H1 (cell line): ENCODE results near the gene IDE. TPM values are rescaled to one million over a fixed set of nuclear protein-coding genes. Genes with fewer than 3 reads are reported as not detected.

ENCODE experiments used
- CTCF ChIA-PET: fragments of 300-600 bp; sonication (Branson Sonifier 250); formaldehyde crosslinking; loops from one replicate; lab custom pipeline; 2021; ENCODE audit not compliant: partially characterized antibody; lab: Charles Lee
- POLR2A ChIA-PET: fragments of 300-600 bp; sonication (Branson Sonifier 250); formaldehyde crosslinking; loops from one replicate; lab custom pipeline; 2021; ENCODE audit warnings: inconsistent platforms; ENCODE audit not compliant: partially characterized antibody; lab: Charles Lee
- DNase-seq, 2 experiments: peaks; one replicate each; pipeline versions ENCODE4 v3.0.0 to v3.0.0-alpha.2; 2010 to 2022; ENCODE audit warnings: low spot score in 2 of 2, low read depth in 1 of 2, mixed read lengths in 1 of 2
- FAIRE-seq: peaks from 2 replicates; lab custom pipeline; 2011; peaks lifted over from hg19 to GRCh38; lab: Jason Lieb, UNC
- H2AFZ ChIP-seq: 2 replicates; pipeline ENCODE4 v1.8.1; 2012; ENCODE audit warnings: low read length, inconsistent platforms
- H2AK5ac ChIP-seq: 2 replicates; pipeline ENCODE4 v1.6.1; 2013; ENCODE audit warnings: low read depth, low read length
- H2BK120ac ChIP-seq: replicated peaks from 2 replicates; pipeline ENCODE3; 2013; ENCODE audit warnings: low read depth, low read length, inconsistent platforms
- H2BK12ac ChIP-seq: 2 replicates; pipeline ENCODE4 v1.6.1; 2013; ENCODE audit warnings: low read depth, low read length
- H2BK15ac ChIP-seq: 2 replicates; pipeline ENCODE4 v1.6.1; 2013; ENCODE audit warnings: low read length
- H2BK20ac ChIP-seq: 2 replicates; pipeline ENCODE4 v1.6.1; 2013; ENCODE audit warnings: low read length
- H2BK5ac ChIP-seq: 2 replicates; pipeline ENCODE4 v1.6.1; 2013; ENCODE audit warnings: low read depth, low read length
- H3K14ac ChIP-seq: 2 replicates; pipeline ENCODE4 v1.6.1; 2013; ENCODE audit warnings: inconsistent platforms; ENCODE audit not compliant: insufficient read length
- H3K18ac ChIP-seq: 2 replicates; pipeline ENCODE4 v1.6.1; 2013; ENCODE audit warnings: low read length; ENCODE audit errors: extremely low read depth
- H3K23ac ChIP-seq: 2 replicates; pipeline ENCODE4 v1.6.1; 2013; ENCODE audit warnings: inconsistent platforms; ENCODE audit not compliant: insufficient read length
- H3K23me2 ChIP-seq: 2 replicates; pipeline ENCODE4 v1.6.1; 2013; ENCODE audit warnings: low read depth, low read length
- H3K27ac ChIP-seq: 2 replicates; pipeline ENCODE4 v1.6.1; 2011; ENCODE audit warnings: low read depth, low read length, inconsistent platforms
- H3K27me3 ChIP-seq, 4 experiments: replicated peaks in 1 of 4; 1 replicate in 1 of 4; 2 replicates in 3 of 4; pipeline versions ENCODE4 v1.6.1 to v1.8.1; 2011 to 2013; ENCODE audit warnings: low read length in 3 of 4, mild to moderate bottlenecking in 3 of 4, inconsistent platforms in 2 of 4, mixed read lengths in 2 of 4, moderate library complexity in 1 of 4; ENCODE audit not compliant: control insufficient read depth in 3 of 4, insufficient read depth in 3 of 4; ENCODE audit errors: extremely low read depth in 1 of 4
- H3K36me3 ChIP-seq, 4 experiments: 2 replicates each; pipeline versions ENCODE4 v1.6.1 to v1.8.1; 2011 to 2013; ENCODE audit warnings: mild to moderate bottlenecking in 4 of 4, low read length in 3 of 4, moderate library complexity in 2 of 4, control low read depth in 1 of 4, inconsistent platforms in 1 of 4; ENCODE audit not compliant: insufficient read depth in 4 of 4, control insufficient read depth in 2 of 4
- H3K4ac ChIP-seq: replicated peaks from 2 replicates; pipeline ENCODE3; 2013; ENCODE audit warnings: low read length, low read depth, mixed read lengths, inconsistent platforms; ENCODE audit not compliant: insufficient read length
- H3K4me1 ChIP-seq, 4 experiments: replicated peaks in 1 of 4; 1 replicate in 1 of 4; 2 replicates in 3 of 4; pipeline versions ENCODE4 v1.6.1 to v1.8.1; 2011 to 2013; ENCODE audit warnings: low read length in 3 of 4, inconsistent platforms in 2 of 4, mixed read lengths in 1 of 4; ENCODE audit not compliant: insufficient read depth in 4 of 4, control insufficient read depth in 3 of 4
- H3K4me2 ChIP-seq, 2 experiments: 2 replicates each; pipeline versions ENCODE4 v1.6.1 to v1.8.1; 2011 to 2013; ENCODE audit warnings: low read depth in 2 of 2, low read length in 2 of 2, control low read depth in 1 of 2, inconsistent platforms in 1 of 2, mild to moderate bottlenecking in 1 of 2; ENCODE audit not compliant: insufficient read depth in 1 of 2
- H3K4me3 ChIP-seq, 4 experiments: fragments of 200-600, 300-600 bp in 1 of 4; sonication (generic), shearing (Covaris generic), sonication (Bioruptor Twin) in 1 of 4; 2 replicates each; pipeline versions ENCODE4 v1.5.1 to v1.8.1; 2011 to 2016; ENCODE audit warnings: low read length in 4 of 4, low read depth in 3 of 4, control low read depth in 2 of 4, inconsistent platforms in 2 of 4, mild to moderate bottlenecking in 2 of 4, mixed read lengths in 1 of 4, moderate library complexity in 1 of 4; ENCODE audit not compliant: insufficient read depth in 2 of 4; ENCODE audit errors: extremely low read depth in 1 of 4
- H3K56ac ChIP-seq: replicated peaks from 2 replicates; pipeline ENCODE3; 2013; ENCODE audit warnings: low read depth, mild to moderate bottlenecking, mixed read lengths, low read length, inconsistent platforms; ENCODE audit not compliant: insufficient read length
- H3K79me1 ChIP-seq: 2 replicates; pipeline ENCODE4 v1.6.1; 2013; ENCODE audit warnings: low read depth, low read length, control low read depth
- H3K79me2 ChIP-seq, 2 experiments: 2 replicates each; pipeline versions ENCODE4 v1.6.1 to v1.8.1; 2012 to 2013; ENCODE audit warnings: low read length in 2 of 2, mild to moderate bottlenecking in 2 of 2, inconsistent platforms in 1 of 2; ENCODE audit not compliant: insufficient read depth in 2 of 2, control insufficient read depth in 1 of 2
- H3K9ac ChIP-seq, 4 experiments: replicated peaks in 1 of 4; 1 replicate in 1 of 4; 2 replicates in 3 of 4; pipeline versions ENCODE4 v1.6.1 to v1.8.1; 2011 to 2013; ENCODE audit warnings: low read depth in 3 of 4, low read length in 3 of 4, control low read depth in 2 of 4, mild to moderate bottlenecking in 2 of 4, moderate library complexity in 2 of 4, inconsistent platforms in 1 of 4; ENCODE audit errors: extremely low read depth in 1 of 4
- H3K9me3 ChIP-seq, 2 experiments: 2 replicates each; pipeline versions ENCODE4 v1.6.1 to v1.8.1; 2012 to 2013; ENCODE audit warnings: mild to moderate bottlenecking in 2 of 2, moderate library complexity in 2 of 2, control low read depth in 1 of 2, inconsistent platforms in 1 of 2, low read depth in 1 of 2, low read length in 1 of 2, mixed read lengths in 1 of 2; ENCODE audit not compliant: insufficient read depth in 2 of 2
- H4K20me1 ChIP-seq, 2 experiments: replicated peaks in 1 of 2; 2 replicates each; pipeline versions ENCODE3 to v1.8.1; 2011 to 2013; ENCODE audit warnings: inconsistent platforms in 2 of 2, low read length in 2 of 2, mild to moderate bottlenecking in 1 of 2; ENCODE audit not compliant: insufficient read depth in 2 of 2, control insufficient read depth in 1 of 2
- H4K5ac ChIP-seq: 2 replicates; pipeline ENCODE4 v1.6.1; 2013; ENCODE audit warnings: low read length, low read depth, mixed read lengths, inconsistent platforms; ENCODE audit not compliant: insufficient read length
- H4K8ac ChIP-seq: 2 replicates; pipeline ENCODE4 v1.8.0; 2013; ENCODE audit warnings: mild to moderate bottlenecking, moderate library complexity, low read length, inconsistent platforms; ENCODE audit not compliant: insufficient read depth; ENCODE audit errors: extremely low read depth
- H4K91ac ChIP-seq: replicated peaks from 2 replicates; pipeline ENCODE3; 2013; ENCODE audit warnings: low read length, mixed read lengths, inconsistent platforms; ENCODE audit not compliant: insufficient read length
- BRCA1 ChIP-seq: IDR thresholded peaks from 2 replicates; pipeline ENCODE4 v1.6.1; 2012; ENCODE audit warnings: low read depth, low read length, improper control_type of control experiment
- CBX5 ChIP-seq: fragments of 300-800, 300-1000 bp; sonication (generic); IDR thresholded peaks from 2 replicates; pipeline ENCODE4 v1.7.1; 2016; ENCODE audit warnings: antibody characterized with exemption, low read length, low read depth
- EZH2 ChIP-seq: fragments of 200-600 bp; sonication (generic); IDR thresholded peaks from 2 replicates; pipeline ENCODE4 v1.7.1; 2012; ENCODE audit warnings: low read depth, mild to moderate bottlenecking, moderate library complexity, low read length, inconsistent platforms; ENCODE audit not compliant: severe bottlenecking
- GABPA ChIP-seq: IDR thresholded peaks from 2 replicates; pipeline ENCODE4 v1.6.1; 2011; ENCODE audit warnings: mild to moderate bottlenecking, low read length, moderate library complexity, borderline replicate concordance; ENCODE audit not compliant: insufficient read depth
- HDAC2 ChIP-seq, 2 experiments: fragments of 300-600 bp in 1 of 2; sonication (generic) in 1 of 2; IDR thresholded peaks; 2 replicates each; pipeline ENCODE4 v1.6.1; 2011 to 2012; ENCODE audit warnings: low read depth in 2 of 2, low read length in 2 of 2, mild to moderate bottlenecking in 2 of 2, moderate library complexity in 2 of 2, borderline replicate concordance in 1 of 2, inconsistent platforms in 1 of 2
- RBBP5 ChIP-seq: IDR thresholded peaks from 2 replicates; pipeline ENCODE4 v1.7.1; 2012; ENCODE audit warnings: low read depth, mild to moderate bottlenecking, inconsistent platforms, low read length, moderate library complexity, borderline replicate concordance
- RXRA ChIP-seq: IDR thresholded peaks from 2 replicates; pipeline ENCODE4 v1.6.1; 2011; ENCODE audit warnings: low read depth, mild to moderate bottlenecking, low read length, moderate library complexity; ENCODE audit not compliant: insufficient read depth
- SIX5 ChIP-seq: IDR thresholded peaks from 2 replicates; pipeline ENCODE4 v1.6.1; 2011; ENCODE audit warnings: mild to moderate bottlenecking, low read depth, low read length
- SP2 ChIP-seq: IDR thresholded peaks from 2 replicates; pipeline ENCODE4 v1.6.1; 2012; ENCODE audit warnings: mild to moderate bottlenecking, low read length, inconsistent platforms
- USF2 ChIP-seq: IDR thresholded peaks from 2 replicates; pipeline ENCODE4 v1.6.1; 2011; ENCODE audit warnings: low read length, improper control_type of control experiment
- WGBS, 2 experiments: shearing (Covaris generic) in 1 of 2; methylation state at CpG; one replicate each; pipeline versions ENCODE4 v1.1.6 to v1.1.7; 2013 to 2015; ENCODE audit warnings: low lambda C conversion rate in 2 of 2, mixed read lengths in 2 of 2, inconsistent platforms in 1 of 2, low coverage in 1 of 2, missing lambda C conversion rate in 1 of 2; ENCODE audit not compliant: insufficient replicate concordance in 2 of 2, insufficient coverage in 1 of 2, insufficient read length in 1 of 2; ENCODE audit errors: extremely low coverage in 1 of 2, missing lambda C conversion rate in 1 of 2; 5-methylcytosine and 5-hydroxymethylcytosine counted together
- polyA plus RNA-seq, 7 experiments: library from polyadenylated mRNA; depleted of rRNA in 3 of 7; stranded (reverse) in 5 of 7; unstranded in 2 of 7; fragments of >200 nt in 5 of 7; fragments of 200-250 nt in 2 of 7; gene quantifications; 1 replicate in 5 of 7; 2 replicates in 1 of 7; 4 replicates in 1 of 7; pipeline versions ENCODE4 v1.2.1 to v1.2.3, GENCODE V29; 2011 to 2013; ENCODE audit warnings: missing spikeins in 2 of 7, mixed read lengths in 2 of 7
- total RNA-seq: library from RNA; stranded (reverse); fragmentation: NEBNext Ultra II Directional; extraction: Animal tissue kit (Norgen Biotek cat#: 25700); gene quantifications from 2 replicates; pipeline ENCODE4 v1.2.1, GENCODE V29; 2021

Gene IDE
- total and polyA plus RNA-seq, 2 of the 8 experiments (the other 6 are each of a cell fraction or from before 2014, with no cell fraction given): 12.7 to 52.7 TPM

- Histone ChIP-seq H3K36me3 (no peaks in the 10 kb centered on the region), H4K20me1 (no peaks in the 10 kb centered on the region), H3K9me3 (no peaks in the 10 kb centered on the region), H3K27me3 (no peaks in the 10 kb centered on the region), H2BK15ac (no peak overlapping the region), H3K27ac (no peak overlapping the region), H2BK20ac (no peak overlapping the region), H3K79me2 (no peaks in the 10 kb centered on the region), H3K23ac (no peak overlapping the region), H3K4me1 (no peaks in the 10 kb centered on the region), H3K9ac (no peak overlapping the region), H3K4ac (no peak overlapping the region), H3K4me3 (no peak overlapping the region), H3K56ac (no peak overlapping the region), H3K14ac (no peak overlapping the region), H3K23me2 (no peaks in the 10 kb centered on the region), H2BK5ac (no peak overlapping the region), H2AK5ac (no peak overlapping the region), H2BK12ac (no peak overlapping the region), H3K18ac (no peak overlapping the region), H3K4me2 (no peak overlapping the region), H4K8ac (no peak overlapping the region), H4K5ac (no peak overlapping the region), H4K91ac (no peak overlapping the region), H2AFZ (no peak overlapping the region), H3K79me1 (no peaks in the 10 kb centered on the region), H2BK120ac (no peak overlapping the region)
- CTCF ChIA-PET: interaction anchor here (0.7 to 4.7 kb wide), 4 partner anchors 35 to 350 kb away, joined by 3 to 55 read pairs (median 4); no protein-coding TSS in a partner anchor
- POLR2A ChIA-PET: interaction anchor here (0.6 kb wide), 1 partner anchor 27 kb away, joined by 3 read pairs; no protein-coding TSS in a partner anchor
- 91% methylated on average over 5 of the region's 5 CpGs; no CpG with 5 or more reads in 1 of the 2 experiments for WGBS, 2 experiments
- FAIRE-seq: no peak
- no peak for DNase-seq
- TF ChIP-seq HDAC2 (IDR thresholded peaks at IDR 0.05; ENCODE audit: borderline replicate concordance in 1 of 2, low read depth in 2 of 2, low read length in 2 of 2) (no peak), RXRA (no peak), CBX5 (no peak), SP2 (no peak), USF2 (no peak), SIX5 (no peak), EZH2 (no peak), RBBP5 (no peak), BRCA1 (no peak), GABPA (no peak)
Observed at GRCh38 chr10:92436611-92437010, 137.3 kb downstream of the IDE start.
